Natural killer cell (primary cell): ENCODE results near the gene CACNA1C. TPM values are rescaled to one million over a fixed set of nuclear protein-coding genes. Genes with fewer than 3 reads are reported as not detected.

Source experiments
- ATAC-seq, 3 donors: fragments of 150-1000 bp in 2 of 3; fragments of 200-7000 bp in 1 of 3; cut with Tn5 transposase; 1 replicate in 1 of 3; 2 replicates in 2 of 3; pipeline ENCODE4 v1.10.0; 2021; ENCODE audit warnings: mild to moderate bottlenecking in 2 of 3, moderate library complexity in 2 of 3
- DNase-seq, 2 donors: peaks; one replicate each; pipeline versions ENCODE4 v3.0.0 to v3.0.0-alpha.2; 2013 to 2021; ENCODE audit warnings: mixed read lengths in 1 of 2
- H3K27ac ChIP-seq: one replicate; pipeline ENCODE4 v1.5.1; 2013; ENCODE audit warnings: mild to moderate bottlenecking, low read length
- H3K27me3 ChIP-seq: one replicate; pipeline ENCODE4 v1.6.1; 2013; ENCODE audit warnings: low read length; ENCODE audit not compliant: control insufficient read depth, insufficient read depth
- H3K36me3 ChIP-seq: one replicate; pipeline ENCODE4 v1.6.1; 2013; ENCODE audit warnings: low read length; ENCODE audit not compliant: control insufficient read depth, insufficient read depth
- H3K4me1 ChIP-seq: one replicate; pipeline ENCODE4 v1.6.1; 2013; ENCODE audit warnings: low read length; ENCODE audit not compliant: control insufficient read depth, insufficient read depth
- H3K4me3 ChIP-seq: one replicate; pipeline ENCODE4 v1.5.1; 2013; ENCODE audit warnings: low read length
- H3K9me3 ChIP-seq: one replicate; pipeline ENCODE4 v1.6.1; 2013; ENCODE audit warnings: low read length; ENCODE audit not compliant: control insufficient read depth, insufficient read depth
- H3K27ac Mint-ChIP-seq, 2 donors: one replicate each; pipeline ENCODE4 v1.8.0; 2022; ENCODE audit warnings: mild to moderate bottlenecking in 2 of 2, mixed read lengths in 2 of 2, moderate library complexity in 1 of 2
- H3K27me3 Mint-ChIP-seq, 2 donors: one replicate each; pipeline ENCODE4 v1.8.0; 2022; ENCODE audit warnings: low read depth in 2 of 2, mixed read lengths in 2 of 2
- H3K36me3 Mint-ChIP-seq: one replicate; pipeline ENCODE4 v1.8.0; 2022; ENCODE audit warnings: mixed read lengths
- H3K4me1 Mint-ChIP-seq, 2 donors: one replicate each; pipeline ENCODE4 v1.8.0; 2022; ENCODE audit warnings: mixed read lengths in 2 of 2
- H3K4me3 Mint-ChIP-seq: one replicate; pipeline ENCODE4 v1.8.0; 2022; ENCODE audit warnings: mild to moderate bottlenecking, moderate library complexity, mixed read lengths
- H3K9me3 Mint-ChIP-seq, 2 donors: one replicate each; pipeline ENCODE4 v1.8.0; 2022; ENCODE audit warnings: mixed read lengths in 2 of 2
- WGBS: methylation state at CpG from one replicate; pipeline ENCODE4 v1.1.7; 2013; ENCODE audit warnings: missing lambda C conversion rate; ENCODE audit not compliant: insufficient coverage; 5-methylcytosine and 5-hydroxymethylcytosine counted together
- intact Hi-C: fragments of 100-400 bp; cut with micrococcal nuclease; formaldehyde crosslinking; loops from one replicate; pipeline ENCODE4 v1.14.2; 2022
- total RNA-seq, 4 donors: library from RNA; stranded (reverse); fragments of 120-200 nt in 1 of 4; gene quantifications; one replicate each; pipeline versions ENCODE4 v1.2.3 to v1.2.4, GENCODE V29; 2013 to 2022
- TF ChIP-seq, protein P1 (sequence below): fragments of 200-600 bp; IDR thresholded peaks from one replicate; pipeline ENCODE4 v1.8.0; 2022; ENCODE audit warnings: antibody characterized with exemption

Gene CACNA1C
- total RNA-seq, 3 donors from 2014 or later (not counting 1 experiment from before 2014, with no cell fraction given): 0.07 to 0.35 (median 0.08) TPM

DNA sequence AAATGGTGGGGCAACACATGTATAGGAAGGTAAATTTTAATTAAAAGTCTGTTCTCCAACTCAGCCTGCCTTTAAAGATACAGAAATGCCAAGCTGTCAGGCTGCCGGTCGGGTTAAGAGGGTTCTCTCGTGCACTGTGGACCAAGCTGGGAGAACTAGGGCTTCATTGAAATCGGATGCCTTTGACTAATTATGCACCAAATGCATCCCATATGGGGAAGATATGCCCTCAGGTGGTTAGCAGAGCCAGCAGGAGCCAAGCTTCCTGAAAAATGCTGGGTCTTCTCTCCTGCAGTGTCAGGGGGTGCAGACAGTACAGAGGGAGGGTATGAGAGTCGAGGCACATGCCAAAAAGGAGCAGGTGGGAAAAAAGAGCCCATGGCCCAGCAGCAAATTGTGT is 236.1 kb downstream of the CACNA1C start:
- H3K27me3 Mint-ChIP-seq: peaks cover 0 to 17% of the 10 kb centered on the region in 2 donors
- DNase-seq (no peak), ATAC-seq (no peak)
- Histone ChIP-seq H3K27ac (no peak overlapping the region), H3K27me3 (no peaks in the 10 kb centered on the region), H3K36me3 (no peaks in the 10 kb centered on the region), H3K9me3 (no peaks in the 10 kb centered on the region), H3K4me1 (no peaks in the 10 kb centered on the region), H3K4me3 (no peak overlapping the region)
- no peaks in the 10 kb centered on the region for H3K36me3 Mint-ChIP-seq
- WGBS: 83% methylated on average over 5 of the region's 5 CpGs
- H3K4me1 Mint-ChIP-seq: no peaks in the 10 kb centered on the region
- no peaks in the 10 kb centered on the region for H3K9me3 Mint-ChIP-seq
- H3K4me3 Mint-ChIP-seq: no peak overlapping the region
- no peak overlapping the region for H3K27ac Mint-ChIP-seq
- TF ChIP-seq, protein P1, sequence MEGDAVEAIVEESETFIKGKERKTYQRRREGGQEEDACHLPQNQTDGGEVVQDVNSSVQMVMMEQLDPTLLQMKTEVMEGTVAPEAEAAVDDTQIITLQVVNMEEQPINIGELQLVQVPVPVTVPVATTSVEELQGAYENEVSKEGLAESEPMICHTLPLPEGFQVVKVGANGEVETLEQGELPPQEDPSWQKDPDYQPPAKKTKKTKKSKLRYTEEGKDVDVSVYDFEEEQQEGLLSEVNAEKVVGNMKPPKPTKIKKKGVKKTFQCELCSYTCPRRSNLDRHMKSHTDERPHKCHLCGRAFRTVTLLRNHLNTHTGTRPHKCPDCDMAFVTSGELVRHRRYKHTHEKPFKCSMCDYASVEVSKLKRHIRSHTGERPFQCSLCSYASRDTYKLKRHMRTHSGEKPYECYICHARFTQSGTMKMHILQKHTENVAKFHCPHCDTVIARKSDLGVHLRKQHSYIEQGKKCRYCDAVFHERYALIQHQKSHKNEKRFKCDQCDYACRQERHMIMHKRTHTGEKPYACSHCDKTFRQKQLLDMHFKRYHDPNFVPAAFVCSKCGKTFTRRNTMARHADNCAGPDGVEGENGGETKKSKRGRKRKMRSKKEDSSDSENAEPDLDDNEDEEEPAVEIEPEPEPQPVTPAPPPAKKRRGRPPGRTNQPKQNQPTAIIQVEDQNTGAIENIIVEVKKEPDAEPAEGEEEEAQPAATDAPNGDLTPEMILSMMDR: no peak
- intact Hi-C loops: no loop called here

DNA sequence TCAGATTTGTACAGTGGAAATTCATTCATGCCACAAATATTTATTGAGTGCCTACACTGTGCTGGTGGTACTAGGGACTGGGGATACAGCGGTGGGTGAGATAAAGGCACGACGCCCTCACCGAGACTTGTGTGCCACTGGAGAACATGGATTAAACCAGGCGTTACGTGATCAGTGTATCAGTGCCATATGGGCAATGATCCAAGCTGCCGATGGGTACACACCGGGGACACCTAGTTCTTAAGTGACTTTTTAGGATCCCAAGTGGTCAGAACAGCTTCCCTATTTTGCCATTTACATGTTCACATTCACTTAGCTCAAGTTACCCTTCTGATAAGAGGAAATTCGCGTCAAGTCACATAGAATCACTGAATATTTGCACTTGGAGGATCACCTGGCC is 236.7 kb downstream of the CACNA1C start:
- 91% methylated on average over 10 of the region's 10 CpGs for WGBS
- H3K4me1 Mint-ChIP-seq: no peaks in the 10 kb centered on the region
- ATAC-seq: no peak
- Histone ChIP-seq H3K4me3 (no peak overlapping the region), H3K27ac (no peak overlapping the region), H3K9me3 (no peaks in the 10 kb centered on the region), H3K4me1 (peaks cover 5% of the 10 kb centered on the region), H3K27me3 (no peaks in the 10 kb centered on the region), H3K36me3 (no peaks in the 10 kb centered on the region)
- intact Hi-C loops: no loop called here
- H3K4me3 Mint-ChIP-seq: no peak overlapping the region
- no peak for DNase-seq
- peaks cover 3 to 17% of the 10 kb centered on the region in 2 donors for H3K27me3 Mint-ChIP-seq
- H3K9me3 Mint-ChIP-seq: no peaks in the 10 kb centered on the region
- no peaks in the 10 kb centered on the region for H3K36me3 Mint-ChIP-seq
- H3K27ac Mint-ChIP-seq: no peak overlapping the region
- TF ChIP-seq, protein P1: no peak

DNA sequence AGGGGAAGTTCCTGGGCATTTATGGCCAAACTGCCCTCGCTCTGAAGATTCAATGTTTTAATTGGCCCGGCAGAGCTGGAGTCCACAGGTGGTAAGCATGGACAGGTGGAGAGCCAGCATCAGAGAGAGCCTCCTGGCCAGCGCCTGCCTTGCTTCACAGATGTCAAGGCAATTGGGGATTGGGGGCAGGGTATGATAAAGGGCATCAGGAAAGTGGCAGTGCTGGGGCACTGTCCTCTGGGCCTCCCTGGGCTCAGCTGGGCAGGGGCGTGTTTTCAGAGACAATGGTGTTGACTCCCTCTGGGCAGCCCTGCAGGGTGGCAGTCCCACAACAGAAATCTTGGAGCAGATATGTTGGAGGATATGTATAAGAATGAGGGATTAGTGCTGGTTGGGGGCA is 237.3 kb downstream of the CACNA1C start:
- no peak overlapping the region for H3K27ac Mint-ChIP-seq
- no peaks in the 10 kb centered on the region for H3K36me3 ChIP-seq
- no peaks in the 10 kb centered on the region for H3K36me3 Mint-ChIP-seq
- 88% methylated on average over 4 of the region's 4 CpGs for WGBS
- intact Hi-C loops: loop anchor here (5.0 kb wide), 1 partner anchor 493 kb away; no protein-coding TSS in a partner anchor
- ATAC-seq: no peak
- no peak overlapping the region for H3K4me3 Mint-ChIP-seq
- no peak overlapping the region for H3K27ac ChIP-seq
- TF ChIP-seq, protein P1: no peak
- no peaks in the 10 kb centered on the region for H3K27me3 ChIP-seq
- H3K9me3 ChIP-seq: no peaks in the 10 kb centered on the region
- H3K4me1 ChIP-seq: peaks cover 10% of the 10 kb centered on the region
- no peak for DNase-seq
- H3K27me3 Mint-ChIP-seq: peaks cover 5 to 12% of the 10 kb centered on the region in 2 donors
- H3K4me1 Mint-ChIP-seq: peaks cover 0 to 4% of the 10 kb centered on the region in 2 donors
- H3K4me3 ChIP-seq: no peak overlapping the region
- no peaks in the 10 kb centered on the region for H3K9me3 Mint-ChIP-seq

DNA sequence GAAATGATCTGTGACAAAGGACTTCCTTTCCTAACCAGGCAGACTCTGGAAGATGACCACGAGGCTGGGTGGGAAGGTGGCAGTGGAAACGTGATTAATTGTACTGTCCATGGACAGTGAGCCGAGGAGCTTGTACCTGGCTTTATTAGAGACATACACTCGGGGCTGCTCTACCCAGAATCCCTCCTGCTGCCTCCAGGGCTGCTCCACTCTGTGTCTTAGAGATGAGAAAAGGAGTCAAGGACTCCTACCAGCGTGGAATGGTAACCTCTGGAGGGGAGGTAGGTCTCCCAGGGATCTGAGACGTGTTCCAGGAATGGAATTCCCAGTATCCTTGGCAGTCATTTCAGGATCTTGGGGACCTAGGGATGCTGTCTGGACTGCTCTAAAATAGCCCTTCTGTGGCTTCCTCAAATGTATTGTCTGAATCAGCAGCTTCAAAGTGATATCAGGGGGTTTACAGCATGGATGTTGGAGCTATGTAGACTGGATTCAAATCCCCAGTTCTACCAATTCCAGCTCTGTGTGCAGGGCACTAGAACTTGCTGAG is 237.8 kb downstream of the CACNA1C start:
- intact Hi-C loops: loop anchor here (5.0 kb wide), 1 partner anchor 493 kb away; no protein-coding TSS in a partner anchor
- Histone ChIP-seq H3K4me3 (no peak overlapping the region), H3K27me3 (no peaks in the 10 kb centered on the region), H3K36me3 (no peaks in the 10 kb centered on the region), H3K4me1 (peaks cover 10% of the 10 kb centered on the region), H3K9me3 (no peaks in the 10 kb centered on the region), H3K27ac (no peak overlapping the region)
- DNase-seq: no peak
- WGBS: 68% methylated on average over 6 of the region's 6 CpGs
- no peak for ATAC-seq
- H3K4me1 Mint-ChIP-seq: peaks cover 0 to 8% of the 10 kb centered on the region in 2 donors
- peaks cover 7 to 8% of the 10 kb centered on the region in 2 donors for H3K27me3 Mint-ChIP-seq
- TF ChIP-seq, protein P1: no peak
- H3K36me3 Mint-ChIP-seq: no peaks in the 10 kb centered on the region
- H3K4me3 Mint-ChIP-seq: no peak overlapping the region
- H3K9me3 Mint-ChIP-seq: no peaks in the 10 kb centered on the region
- no peak overlapping the region for H3K27ac Mint-ChIP-seq
